K562 (cell line): Measurements from ENCODE around the gene SLC30A4. TPM values are rescaled to one million over a fixed set of nuclear protein-coding genes. Genes with fewer than 3 reads are reported as not detected.

Experiments
- CHD4 ChIP-seq: fragments of 200-600 bp; sonication (generic); IDR thresholded peaks from 3 replicates; pipeline ENCODE4 v1.6.1; 2012; ENCODE audit warnings: low read depth, mild to moderate bottlenecking, mixed read lengths, low read length, inconsistent platforms; ENCODE audit not compliant: insufficient read depth, insufficient replicate concordance, poor library complexity, severe bottlenecking
- CREB1 ChIP-seq, 2 experiments: sonication (generic) in 1 of 2; formaldehyde crosslinking in 1 of 2; IDR thresholded peaks; 2 replicates each; pipeline versions ENCODE4 v1.6.1 to v1.8.0; 2012 to 2022; ENCODE audit warnings: inconsistent platforms in 1 of 2, mild to moderate bottlenecking in 1 of 2, missing genetic modification reagents in 1 of 2, moderate library complexity in 1 of 2
- LARP7 ChIP-seq: fragments of 450-650 bp; IDR thresholded peaks from 2 replicates; pipeline ENCODE4 v1.6.1; 2016
- MCM2 ChIP-seq: fragments of 450-650 bp; IDR thresholded peaks from 2 replicates; pipeline ENCODE4 v1.6.1; 2017; ENCODE audit warnings: low read depth, mild to moderate bottlenecking
- MIER1 ChIP-seq: fragments of 450-650 bp; IDR thresholded peaks from 2 replicates; pipeline ENCODE4 v1.6.1; 2016; ENCODE audit warnings: antibody characterized with exemption, mild to moderate bottlenecking, low read depth
- NFRKB ChIP-seq: fragments of 450-650 bp; IDR thresholded peaks from 2 replicates; pipeline ENCODE4 v1.6.1; 2016; ENCODE audit warnings: low read depth
- PPARD ChIP-seq: fragments of 250-450 bp; sonication (Bioruptor Pico); IDR thresholded peaks from 2 replicates; pipeline ENCODE4 v1.8.0; 2022; ENCODE audit warnings: inconsistent platforms, mild to moderate bottlenecking, moderate library complexity
- RBM25 ChIP-seq: fragments of 200-400 bp; formaldehyde crosslinking; IDR thresholded peaks from 2 replicates; pipeline ENCODE4 v1.6.1; 2018; ENCODE audit warnings: low read length, low read depth, moderate library complexity; ENCODE audit not compliant: severe bottlenecking
- SMAD2 ChIP-seq: fragments of 150-350 bp; IDR thresholded peaks from 2 replicates; pipeline ENCODE4 v1.6.1; 2014; ENCODE audit warnings: low read depth, mild to moderate bottlenecking, low read length
- SRSF3 ChIP-seq: fragments of 200-400 bp; formaldehyde crosslinking; IDR thresholded peaks from 2 replicates; pipeline ENCODE4 v1.6.1; 2016; ENCODE audit warnings: mild to moderate bottlenecking, low read length, moderate library complexity; ENCODE audit not compliant: insufficient read depth
- TAF9B ChIP-seq: fragments of 450-650 bp; IDR thresholded peaks from 2 replicates; pipeline ENCODE4 v1.6.1; 2018; ENCODE audit warnings: mild to moderate bottlenecking; ENCODE audit not compliant: partially characterized antibody
- THRAP3 ChIP-seq: fragments of 450-650 bp; IDR thresholded peaks from 2 replicates; pipeline ENCODE4 v1.6.1; 2016; ENCODE audit warnings: mild to moderate bottlenecking, inconsistent platforms, borderline replicate concordance
- TRIM24 ChIP-seq, 2 experiments: fragments of 450-650 bp; IDR thresholded peaks; 2 replicates each; pipeline ENCODE4 v1.6.1; 2016
- ZNF143 ChIP-seq: sonication (generic); formaldehyde crosslinking; IDR thresholded peaks from 2 replicates; pipeline ENCODE4 v1.9.0; 2022; ENCODE audit warnings: mild to moderate bottlenecking, missing genetic modification reagents
- ZNF146 ChIP-seq: IDR thresholded peaks from one replicate; pipeline ENCODE4 v1.6.1; 2018; ENCODE audit warnings: missing compliant biosample characterization; ENCODE audit not compliant: unreplicated experiment
- ZNF586 ChIP-seq: fragments of 450-650 bp; formaldehyde crosslinking; conservative IDR thresholded peaks from 2 replicates; pipeline ENCODE4 v1.4.0; 2020; ENCODE audit warnings: mild to moderate bottlenecking, moderate library complexity
- polyA plus RNA-seq, 8 experiments: library from polyadenylated mRNA; depleted of rRNA in 4 of 8; stranded (reverse) in 5 of 8; unstranded in 3 of 8; fragments of >200 nt; fragmentation: Nextera tagmentation in 2 of 8; fragmentation: Illumina TruSeq in 1 of 8; extraction: Ambion mirVana in 2 of 8; extraction: Trizol in 1 of 8; gene quantifications; 2 replicates each; pipeline versions ENCODE4 v1.2.1 to v1.2.3, GENCODE V29; 2011 to 2014; ENCODE audit warnings: inconsistent platforms in 1 of 8, missing spikeins in 1 of 8
- total RNA-seq, 7 experiments: library from RNA; depleted of rRNA in 6 of 7; stranded (reverse); fragments of >200 nt in 6 of 7; fragmentation: Illumina TruSeq in 2 of 7; extraction: Trizol in 2 of 7; gene quantifications; 2 replicates each; pipeline versions ENCODE4 v1.2.1 to v1.2.3, GENCODE V29; 2011 to 2021; ENCODE audit warnings: low replicate concordance in 1 of 7
- TF ChIP-seq, protein P1 (sequence below): fragments of 450-650 bp; IDR thresholded peaks from 2 replicates; pipeline ENCODE4 v1.6.1; 2018; ENCODE audit warnings: mild to moderate bottlenecking, low read depth; ENCODE audit not compliant: partially characterized antibody
- TF ChIP-seq, protein P2 (sequence below): fragments of 250-450 bp; sonication (Bioruptor Pico); IDR thresholded peaks from 2 replicates; pipeline ENCODE4 v1.8.0; 2021; ENCODE audit warnings: moderate library complexity, mild to moderate bottlenecking, inconsistent platforms
- TF ChIP-seq, protein P3 (sequence below): fragments of 250-450 bp; sonication (Bioruptor Pico); IDR thresholded peaks from 2 replicates; pipeline ENCODE4 v1.6.1; 2021; ENCODE audit warnings: mild to moderate bottlenecking
- TF ChIP-seq, protein P4 (sequence below): fragments of 450-650 bp; formaldehyde crosslinking; IDR thresholded peaks from 2 replicates; pipeline ENCODE4 v1.4.0; 2022; ENCODE audit warnings: missing genetic modification characterization
- TF ChIP-seq, protein P5 (sequence below): fragments of 250-450 bp; sonication (Bioruptor Pico); IDR thresholded peaks from 2 replicates; pipeline ENCODE4 v1.4.0; 2020; ENCODE audit warnings: mild to moderate bottlenecking, moderate library complexity

Gene SLC30A4
- total and polyA plus RNA-seq, 9 of the 15 experiments (the other 6 are each of a cell fraction or from before 2014, with no cell fraction given), result 0.21 to 0.73 (median 0.36) TPM

DNA sequence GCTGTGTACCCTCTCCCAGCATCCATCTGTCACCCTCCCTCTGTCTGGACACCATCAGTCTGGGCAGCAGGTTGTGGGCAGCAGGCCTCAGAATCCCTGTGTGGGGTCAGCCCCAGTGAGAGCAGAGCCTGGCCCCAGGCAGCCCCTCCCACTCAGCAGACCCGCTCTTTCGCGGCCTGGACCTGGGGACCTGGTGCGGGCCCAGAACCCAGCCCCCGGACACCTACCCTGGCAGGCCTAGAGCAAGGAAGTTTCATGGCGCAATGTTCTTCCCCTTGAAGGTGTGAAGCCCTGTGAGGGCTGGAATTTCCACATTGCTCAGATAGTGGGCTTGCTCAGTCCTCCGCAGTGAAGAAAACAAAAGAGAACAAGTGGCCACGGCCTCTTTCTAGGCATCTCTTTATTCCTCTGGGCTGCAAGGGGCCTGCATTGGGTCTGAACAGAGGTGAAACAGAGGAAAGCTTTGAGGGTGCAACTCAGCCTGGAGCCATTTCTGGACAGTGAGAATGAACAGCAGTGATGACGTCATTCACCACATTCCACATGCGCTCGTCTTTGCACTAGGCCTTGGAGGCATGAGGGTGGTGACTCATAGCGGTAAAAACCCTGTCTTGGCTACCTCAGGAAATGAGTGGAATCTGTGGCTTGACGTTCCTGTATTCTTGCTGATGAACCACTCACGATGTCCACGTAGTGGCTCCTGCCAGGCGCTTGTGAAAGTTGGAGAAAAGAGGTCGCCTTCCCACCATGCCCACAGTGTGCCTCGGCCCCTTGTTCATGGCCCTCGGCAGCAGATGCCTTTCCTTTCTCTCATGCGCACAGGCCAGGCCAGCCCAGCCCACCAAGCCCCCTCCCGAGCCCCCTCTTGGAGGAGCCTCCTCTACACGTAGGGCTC lies 66.1 kb downstream of the SLC30A4 start (continued):
- TF ChIP-seq RBM25 (no peak), ZNF146 (CRISPR knock-in tag) (no peak), LARP7 (no peak), CHD4 (no peak), ZNF586 (CRISPR knock-in tag) (no peak), CREB1 (IDR thresholded peaks at IDR 0.05) (peak; percentile 72), CREB1 (CRISPR knock-in tag; IDR thresholded peaks at IDR 0.05) (peak; percentile 83), MIER1 (no peak), ZNF143 (CRISPR knock-in tag) (no peak), SMAD2 (no peak), PPARD (CRISPR knock-in tag) (no peak), SRSF3 (no peak), TRIM24 (IDR thresholded peaks at IDR 0.05) (no peak), TAF9B (no peak), MCM2 (no peak), THRAP3 (no peak), NFRKB (no peak)
- TF ChIP-seq, protein P1, sequence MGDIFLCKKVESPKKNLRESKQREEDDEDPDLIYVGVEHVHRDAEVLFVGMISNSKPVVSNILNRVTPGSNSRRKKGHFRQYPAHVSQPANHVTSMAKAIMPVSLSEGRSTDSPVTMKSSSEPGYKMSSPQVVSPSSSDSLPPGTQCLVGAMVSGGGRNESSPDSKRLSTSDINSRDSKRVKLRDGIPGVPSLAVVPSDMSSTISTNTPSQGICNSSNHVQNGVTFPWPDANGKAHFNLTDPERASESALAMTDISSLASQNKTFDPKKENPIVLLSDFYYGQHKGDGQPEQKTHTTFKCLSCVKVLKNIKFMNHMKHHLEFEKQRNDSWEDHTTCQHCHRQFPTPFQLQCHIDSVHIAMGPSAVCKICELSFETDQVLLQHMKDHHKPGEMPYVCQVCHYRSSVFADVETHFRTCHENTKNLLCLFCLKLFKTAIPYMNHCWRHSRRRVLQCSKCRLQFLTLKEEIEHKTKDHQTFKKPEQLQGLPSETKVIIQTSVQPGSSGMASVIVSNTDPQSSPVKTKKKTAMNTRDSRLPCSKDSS, result no peak
- TF ChIP-seq, protein P2, sequence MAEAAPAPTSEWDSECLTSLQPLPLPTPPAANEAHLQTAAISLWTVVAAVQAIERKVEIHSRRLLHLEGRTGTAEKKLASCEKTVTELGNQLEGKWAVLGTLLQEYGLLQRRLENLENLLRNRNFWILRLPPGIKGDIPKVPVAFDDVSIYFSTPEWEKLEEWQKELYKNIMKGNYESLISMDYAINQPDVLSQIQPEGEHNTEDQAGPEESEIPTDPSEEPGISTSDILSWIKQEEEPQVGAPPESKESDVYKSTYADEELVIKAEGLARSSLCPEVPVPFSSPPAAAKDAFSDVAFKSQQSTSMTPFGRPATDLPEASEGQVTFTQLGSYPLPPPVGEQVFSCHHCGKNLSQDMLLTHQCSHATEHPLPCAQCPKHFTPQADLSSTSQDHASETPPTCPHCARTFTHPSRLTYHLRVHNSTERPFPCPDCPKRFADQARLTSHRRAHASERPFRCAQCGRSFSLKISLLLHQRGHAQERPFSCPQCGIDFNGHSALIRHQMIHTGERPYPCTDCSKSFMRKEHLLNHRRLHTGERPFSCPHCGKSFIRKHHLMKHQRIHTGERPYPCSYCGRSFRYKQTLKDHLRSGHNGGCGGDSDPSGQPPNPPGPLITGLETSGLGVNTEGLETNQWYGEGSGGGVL (CRISPR knock-in tag), result no peak
- TF ChIP-seq, protein P3, sequence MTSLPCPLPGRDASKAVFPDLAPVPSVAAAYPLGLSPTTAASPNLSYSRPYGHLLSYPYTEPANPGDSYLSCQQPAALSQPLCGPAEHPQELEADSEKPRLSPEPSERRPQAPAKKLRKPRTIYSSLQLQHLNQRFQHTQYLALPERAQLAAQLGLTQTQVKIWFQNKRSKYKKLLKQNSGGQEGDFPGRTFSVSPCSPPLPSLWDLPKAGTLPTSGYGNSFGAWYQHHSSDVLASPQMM (CRISPR knock-in tag), result no peak
- TF ChIP-seq, protein P4, sequence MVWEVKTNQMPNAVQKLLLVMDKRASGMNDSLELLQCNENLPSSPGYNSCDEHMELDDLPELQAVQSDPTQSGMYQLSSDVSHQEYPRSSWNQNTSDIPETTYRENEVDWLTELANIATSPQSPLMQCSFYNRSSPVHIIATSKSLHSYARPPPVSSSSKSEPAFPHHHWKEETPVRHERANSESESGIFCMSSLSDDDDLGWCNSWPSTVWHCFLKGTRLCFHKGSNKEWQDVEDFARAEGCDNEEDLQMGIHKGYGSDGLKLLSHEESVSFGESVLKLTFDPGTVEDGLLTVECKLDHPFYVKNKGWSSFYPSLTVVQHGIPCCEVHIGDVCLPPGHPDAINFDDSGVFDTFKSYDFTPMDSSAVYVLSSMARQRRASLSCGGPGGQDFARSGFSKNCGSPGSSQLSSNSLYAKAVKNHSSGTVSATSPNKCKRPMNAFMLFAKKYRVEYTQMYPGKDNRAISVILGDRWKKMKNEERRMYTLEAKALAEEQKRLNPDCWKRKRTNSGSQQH (CRISPR knock-in tag), result no peak
- TF ChIP-seq, protein P5, sequence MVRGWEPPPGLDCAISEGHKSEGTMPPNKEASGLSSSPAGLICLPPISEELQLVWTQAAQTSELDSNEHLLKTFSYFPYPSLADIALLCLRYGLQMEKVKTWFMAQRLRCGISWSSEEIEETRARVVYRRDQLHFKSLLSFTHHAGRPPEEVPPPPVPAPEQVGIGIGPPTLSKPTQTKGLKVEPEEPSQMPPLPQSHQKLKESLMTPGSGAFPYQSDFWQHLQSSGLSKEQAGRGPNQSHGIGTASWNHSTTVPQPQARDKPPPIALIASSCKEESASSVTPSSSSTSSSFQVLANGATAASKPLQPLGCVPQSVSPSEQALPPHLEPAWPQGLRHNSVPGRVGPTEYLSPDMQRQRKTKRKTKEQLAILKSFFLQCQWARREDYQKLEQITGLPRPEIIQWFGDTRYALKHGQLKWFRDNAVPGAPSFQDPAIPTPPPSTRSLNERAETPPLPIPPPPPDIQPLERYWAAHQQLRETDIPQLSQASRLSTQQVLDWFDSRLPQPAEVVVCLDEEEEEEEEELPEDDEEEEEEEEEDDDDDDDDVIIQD (CRISPR knock-in tag), result no peak
